HG03575 (cell line): ENCODE data around the gene CFAP65.

Experiments used
- ATAC-seq: cut with Tn5 transposase; IDR thresholded peaks from one replicate; pipeline ENCODE4 v1.9.1; 2021; ENCODE audit not compliant: unreplicated experiment, insufficient number of reproducible peaks, low FRiP score; ENCODE audit errors: extremely low read depth

CFAP65 gene

GRCh38 chr2:219071131-219071816, 30.0 kb upstream of the CFAP65 start:
- ATAC-seq, result no peak

- ATAC-seq, result no peak
These were observed 24.2 kb upstream of the CFAP65 start for GRCh38 chr2:219065484-219065883.

- ATAC-seq, result no peak
These were observed 20.8 kb upstream of the CFAP65 start for GRCh38 chr2:219062081-219062480.

- ATAC-seq, result no peak
These were observed 19.8 kb upstream of the CFAP65 start, which contains the start of gene IHH for GRCh38 chr2:219060821-219061791. Gene IHH (minus strand): TSS chr2:219060921. CDS start chr2:219060467, 454 bp downstream.

- no peak for ATAC-seq
These were observed 18.7 kb upstream of the CFAP65 start for GRCh38 chr2:219059725-219060682.

- ATAC-seq, result no peak
These were observed 18.0 kb upstream of the CFAP65 start for GRCh38 chr2:219059375-219059724.

GRCh38 chr2:219058541-219059374, 17.4 kb upstream of the CFAP65 start:
- no peak for ATAC-seq

GRCh38 chr2:219057709-219058540, 16.6 kb upstream of the CFAP65 start:
- no peak for ATAC-seq

GRCh38 chr2:219056896-219057708, 15.8 kb upstream of the CFAP65 start:
- ATAC-seq, result no peak

GRCh38 chr2:219056176-219056895, 15.0 kb upstream of the CFAP65 start:
- ATAC-seq, result no peak

- ATAC-seq, result no peak
These were observed 13.9 kb upstream of the CFAP65 start for GRCh38 chr2:219054956-219055903.

GRCh38 chr2:219049282-219049681, 8.0 kb upstream of the CFAP65 start:
- ATAC-seq, result no peak

GRCh38 chr2:219045937-219046550, 4.7 kb upstream of the CFAP65 start:
- no peak for ATAC-seq

- no peak for ATAC-seq
These were observed 1.4 kb upstream of the CFAP65 start for GRCh38 chr2:219042750-219043149.

- ATAC-seq, result no peak
These were observed 841 bp upstream of the CFAP65 start for GRCh38 chr2:219042157-219042556.
